HG03196 (cell line): ENCODE measurements around the gene EXO1.

Experiments
- ATAC-seq: cut with Tn5 transposase; IDR thresholded peaks from one replicate; pipeline ENCODE4 v1.9.1; 2021; ENCODE audit not compliant: unreplicated experiment

Gene EXO1

DNA sequence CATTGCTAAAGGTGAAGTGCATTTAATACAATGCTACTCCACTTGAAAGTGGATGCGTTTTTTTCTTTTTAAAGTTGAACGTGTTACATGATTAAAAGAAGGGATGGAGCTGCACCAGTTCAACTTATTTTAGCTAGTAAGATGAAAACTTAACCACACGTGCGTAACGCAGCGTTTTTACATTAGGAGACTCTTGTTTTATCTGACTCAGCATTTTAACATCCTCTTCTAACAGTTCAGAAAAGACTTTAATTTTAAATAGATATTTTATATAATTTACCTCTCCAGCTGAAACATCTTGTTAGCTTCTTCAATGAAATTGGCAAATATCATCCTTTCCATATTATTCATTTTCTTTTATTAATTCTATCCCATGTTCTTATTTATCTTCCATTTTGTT is 33.4 kb downstream of the EXO1 start:
- ATAC-seq = no peak

- no peak for ATAC-seq
Measured at GRCh38 chr1:241883159-241883558, 35.2 kb downstream of the EXO1 start.

DNA sequence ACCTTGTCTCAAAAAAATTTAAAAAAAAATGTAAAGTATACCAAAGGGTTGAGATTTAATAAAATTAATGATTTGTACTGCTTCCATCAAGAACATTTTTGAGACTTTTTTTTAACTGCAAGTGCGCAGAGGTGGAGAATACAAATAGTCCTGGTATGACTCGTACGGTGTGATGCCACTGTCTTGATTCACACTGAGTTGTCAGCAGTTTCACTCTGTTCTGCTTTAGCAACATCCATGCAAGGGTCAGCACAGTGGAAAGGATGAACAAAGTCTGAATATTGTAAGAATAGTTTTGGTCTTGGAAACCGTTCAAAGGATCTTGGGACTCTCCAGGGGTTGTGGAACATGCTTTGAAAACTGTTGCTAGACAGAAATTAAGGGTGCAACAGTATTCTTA is 40.2 kb downstream of the EXO1 start:
- no peak for ATAC-seq

DNA sequence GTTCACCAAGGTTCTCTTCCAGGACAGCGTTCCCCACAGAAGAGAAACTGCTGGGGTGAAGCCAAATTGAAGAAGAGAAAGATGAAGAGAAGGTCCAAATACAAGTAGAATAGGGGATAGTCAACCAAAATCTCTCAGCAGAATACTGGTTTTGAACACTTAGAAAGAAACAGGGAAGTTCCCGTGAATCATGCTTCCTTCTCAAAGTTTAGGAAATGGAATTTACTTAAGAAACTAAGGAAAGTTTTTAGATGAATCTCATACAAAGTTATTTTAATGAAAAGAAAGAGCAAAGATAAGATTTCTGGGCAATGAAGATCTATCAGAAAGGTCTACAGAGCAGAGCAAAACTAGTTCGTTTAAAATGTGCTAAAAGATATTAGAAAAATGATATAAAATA is 43.3 kb downstream of the EXO1 start:
- ATAC-seq = no peak

DNA sequence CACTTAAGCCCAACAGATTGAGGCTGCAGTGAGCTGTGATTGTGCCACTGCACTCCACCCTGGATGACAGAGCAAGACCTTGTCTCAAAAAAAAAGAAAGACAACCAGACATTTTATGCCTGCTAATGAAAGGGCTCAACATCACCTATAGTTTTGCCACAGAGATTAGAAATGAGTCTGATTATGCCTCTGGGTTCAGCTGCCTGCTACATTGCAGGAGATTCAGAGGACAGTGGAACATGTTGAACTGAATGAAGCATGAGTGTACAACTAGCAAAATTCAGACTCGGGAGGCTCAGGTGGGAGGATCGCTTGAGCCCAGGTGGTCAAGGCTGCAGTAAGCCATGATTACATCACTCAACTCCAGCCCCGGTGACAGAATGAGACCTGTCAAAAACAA is 46.0 kb downstream of the EXO1 start:
- ATAC-seq = no peak

GRCh38 chr1:241895013-241895412 is 47.0 kb downstream of the EXO1 start:
- peak; percentile 69 for ATAC-seq

GRCh38 chr1:241896670-241896962 is 48.6 kb downstream of the EXO1 start:
- no peak for ATAC-seq

GRCh38 chr1:241899210-241899609 is 51.2 kb downstream of the EXO1 start:
- no peak for ATAC-seq

DNA sequence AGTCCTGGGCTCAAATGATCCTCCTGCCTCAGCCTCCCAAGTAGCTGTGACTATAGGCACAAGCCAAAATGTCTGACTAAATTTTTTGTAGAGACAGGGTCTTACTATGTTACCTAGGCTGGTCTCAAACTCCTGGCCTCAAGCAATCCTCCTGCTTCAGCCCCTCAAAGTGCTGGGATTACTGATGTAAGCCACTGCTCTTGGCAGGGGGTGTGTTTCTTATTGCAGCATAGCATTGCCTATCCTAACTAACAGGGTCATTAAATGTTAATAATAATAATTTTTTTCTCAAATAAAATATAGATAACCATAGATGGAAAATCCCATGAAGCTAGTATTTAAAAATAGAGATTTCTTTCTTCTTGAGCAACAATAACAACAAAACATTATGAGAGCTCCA is 52.4 kb downstream of the EXO1 start:
- no peak for ATAC-seq

DNA sequence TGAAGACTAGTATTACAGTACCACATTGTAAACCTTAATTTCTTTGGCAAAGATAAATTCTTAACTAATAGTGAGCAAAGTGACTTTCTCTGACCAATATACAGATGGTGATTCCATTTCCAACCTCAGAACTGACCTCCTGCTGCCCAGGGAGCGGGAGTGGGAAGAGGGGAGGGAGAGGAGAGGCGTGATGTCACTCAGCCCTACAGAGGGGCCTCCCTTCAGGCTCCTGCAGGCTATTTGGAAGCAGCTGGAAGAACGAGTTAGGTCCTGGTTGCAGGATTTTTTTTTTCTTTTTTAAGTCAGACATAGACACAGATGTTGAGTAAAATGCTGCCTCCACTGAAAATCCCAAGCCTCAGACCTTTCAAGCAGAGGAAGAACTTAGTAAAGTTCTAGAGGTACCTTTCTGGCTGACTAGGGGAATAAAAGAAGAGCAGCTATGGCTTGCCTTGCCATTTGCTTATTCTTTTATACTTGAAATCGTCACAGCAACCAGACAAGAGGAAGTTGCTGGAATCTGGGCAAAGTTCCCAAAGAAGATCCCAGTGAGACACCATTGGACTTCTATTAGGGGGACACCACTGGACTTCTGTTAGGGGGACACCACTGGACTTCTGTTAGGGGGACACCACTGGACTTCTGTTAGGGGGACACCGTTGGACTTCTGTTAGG is 54.5 kb downstream of the EXO1 start:
- ATAC-seq = no peak

DNA sequence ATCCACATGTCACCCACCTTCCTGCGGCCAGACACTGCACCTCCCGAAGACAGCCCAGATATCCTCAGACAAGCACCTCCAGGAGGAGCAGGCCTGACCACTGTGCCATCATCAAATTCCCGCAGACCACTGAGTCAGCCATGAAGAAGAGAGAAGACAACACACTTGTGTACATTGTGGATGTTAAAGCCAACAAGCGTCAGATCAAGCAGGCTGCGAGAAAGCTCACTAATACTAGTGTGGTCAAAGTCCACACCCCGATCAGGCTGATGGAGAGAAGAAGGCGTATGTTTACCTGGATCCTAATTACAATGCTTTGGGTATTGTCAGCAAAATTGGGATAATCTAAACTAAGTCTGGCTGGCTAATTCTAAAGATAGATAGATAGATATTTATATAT is 68.2 kb downstream of the EXO1 start:
- ATAC-seq = no peak

GRCh38 chr1:241917487-241917886 is 69.5 kb downstream of the EXO1 start:
- no peak for ATAC-seq

DNA sequence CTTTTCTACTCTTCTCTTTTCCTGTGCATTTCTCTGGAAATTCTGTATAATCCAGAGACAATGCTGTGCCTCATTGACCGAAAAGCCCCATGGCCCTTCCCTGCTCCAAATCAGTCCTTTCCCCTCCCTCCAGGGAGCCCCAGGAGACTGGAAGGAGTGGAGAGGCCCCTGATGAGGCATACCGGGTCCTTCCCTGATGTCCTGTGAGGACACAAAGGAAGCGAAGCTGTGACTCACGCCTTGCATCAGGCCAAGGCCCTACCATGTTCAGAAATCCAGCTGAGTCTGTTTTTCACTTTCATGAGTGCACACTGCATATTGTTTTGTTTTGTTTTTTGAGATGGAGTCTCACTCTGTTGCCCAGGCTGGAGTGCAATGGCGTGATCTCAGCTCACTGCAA is 70.9 kb downstream of the EXO1 start:
- ATAC-seq = no peak

DNA sequence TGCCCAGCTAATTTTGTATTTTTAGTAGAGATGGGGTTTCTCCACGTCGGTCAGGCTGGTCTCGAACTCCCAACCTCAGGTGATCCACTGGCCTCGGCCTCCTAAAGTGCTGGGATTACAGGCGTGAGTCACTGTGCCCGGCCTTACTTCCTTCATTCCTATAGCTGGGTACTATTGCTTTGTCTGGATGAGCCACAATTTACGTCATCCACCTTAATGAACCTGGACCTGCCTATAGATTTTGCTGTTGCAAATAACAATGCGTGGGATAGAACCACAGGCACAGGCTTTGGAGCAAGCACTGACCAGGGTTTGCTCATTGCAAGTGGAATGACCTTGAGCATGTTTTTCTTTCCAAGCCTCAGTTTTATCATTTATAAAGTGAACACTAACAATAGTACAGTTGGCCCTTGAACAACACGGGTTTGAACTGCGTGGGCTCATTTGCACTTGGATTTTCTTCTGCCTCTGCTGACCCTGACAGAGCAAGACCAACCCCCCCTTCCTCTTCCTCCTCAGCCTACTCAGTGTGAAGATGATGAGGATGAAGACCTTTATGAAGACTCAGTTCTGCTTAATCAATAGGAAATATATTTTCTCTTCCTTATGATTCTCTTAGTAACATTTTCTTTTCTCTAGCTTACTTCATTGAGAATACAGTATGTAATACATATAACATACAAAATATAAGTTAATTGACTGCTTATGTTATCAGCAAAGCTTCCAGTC is 76.2 kb downstream of the EXO1 start:
- no peak for ATAC-seq

GRCh38 chr1:241926141-241926540 is 78.1 kb downstream of the EXO1 start:
- ATAC-seq = no peak

DNA sequence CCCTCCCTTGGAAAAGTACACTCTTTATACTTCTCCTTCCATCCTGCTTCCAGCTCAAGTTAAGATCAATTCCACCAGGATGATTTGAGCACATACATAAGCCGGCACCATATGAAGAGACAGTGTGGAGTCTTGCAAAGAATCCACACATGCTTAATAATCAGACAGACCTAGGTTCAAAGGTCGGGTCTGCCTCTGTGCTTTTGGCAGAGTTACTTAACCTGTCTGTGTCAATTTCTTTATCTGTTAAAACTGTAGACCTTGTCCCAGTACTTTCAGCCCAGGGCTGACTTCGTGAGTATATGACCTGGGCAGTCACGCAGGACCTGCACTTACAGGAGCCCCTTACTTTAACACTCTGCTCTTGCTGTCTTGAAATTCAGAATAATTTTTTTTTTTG is 79.3 kb downstream of the EXO1 start:
- no peak for ATAC-seq

DNA sequence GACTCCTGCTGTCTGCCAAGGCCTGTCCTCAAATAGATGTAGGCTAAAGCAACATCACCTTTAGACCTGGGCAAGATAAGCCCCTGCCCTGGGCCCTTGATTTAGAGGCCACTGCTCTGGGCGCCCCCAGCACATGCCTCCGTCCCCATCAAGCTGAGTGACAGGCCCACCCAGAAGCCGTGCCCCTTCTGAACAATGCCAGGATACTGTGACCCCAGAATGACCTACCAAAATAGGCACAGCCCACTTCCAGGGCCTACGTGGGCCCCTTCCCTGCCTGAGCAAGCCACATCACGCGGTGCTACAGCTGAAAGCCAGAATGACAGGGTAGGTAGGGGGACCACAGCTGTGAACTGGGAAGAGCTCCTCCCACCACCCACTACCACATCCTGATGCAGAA is 84.8 kb downstream of the EXO1 start:
- ATAC-seq = no peak

DNA sequence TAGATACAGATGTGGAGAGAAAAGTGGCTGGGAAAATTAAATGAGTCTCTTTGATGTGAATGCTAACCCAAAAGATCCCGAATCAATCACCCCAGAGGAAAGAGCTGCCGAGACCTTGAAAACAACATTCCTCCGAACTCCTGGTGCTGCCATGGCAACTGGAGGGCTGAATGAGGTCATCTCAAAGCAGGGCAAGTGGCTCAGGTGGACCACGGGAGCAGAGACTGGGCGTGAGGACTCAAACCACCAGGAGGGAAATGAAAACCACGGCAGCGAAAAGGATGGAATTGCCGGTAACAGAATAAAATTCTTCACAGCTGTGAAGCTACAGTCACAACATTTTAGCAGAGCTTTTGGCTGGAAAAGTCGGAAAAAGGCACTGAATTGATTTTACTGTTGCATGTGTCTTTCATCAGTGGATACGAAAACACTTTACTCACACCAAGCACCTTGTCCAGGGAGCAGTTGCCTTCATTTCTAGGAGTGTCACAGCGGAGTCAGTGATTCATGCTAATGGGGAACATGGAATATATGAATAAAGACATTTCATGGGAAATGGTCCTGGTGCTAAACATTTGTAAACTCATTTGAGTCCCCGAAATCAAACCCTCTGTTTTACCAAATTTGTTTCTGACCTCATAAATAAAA is 86.3 kb downstream of the EXO1 start:
- ATAC-seq = no peak

DNA sequence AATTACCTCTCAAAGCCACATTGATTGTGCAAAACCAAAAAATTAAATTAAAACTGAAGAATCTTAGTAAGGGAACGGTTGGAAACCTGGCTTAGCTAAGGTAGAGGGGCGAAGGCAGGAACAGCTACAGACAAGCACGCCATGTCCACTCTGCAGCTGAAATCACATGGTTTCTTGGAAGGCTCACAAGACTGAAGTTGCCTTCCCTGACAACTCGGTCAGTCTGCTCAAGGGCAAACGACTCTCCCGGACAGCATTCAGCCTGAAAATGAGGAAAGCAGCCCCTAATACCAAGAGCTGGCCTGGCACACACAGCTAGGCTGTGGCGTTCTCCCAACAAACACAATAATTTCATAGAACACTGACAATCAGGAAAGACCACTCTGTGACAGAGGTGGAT is 86.9 kb downstream of the EXO1 start:
- no peak for ATAC-seq
